ENCODE data around the gene SUCNR1. TPM values are rescaled to one million over a fixed set of nuclear protein-coding genes. Genes with fewer than 3 reads are reported as not detected.
"Not testable (repeated sequence)": the region's sequence is repeated elsewhere in the genome, so short reads cannot be mapped to it uniquely, and the experiment has no call there.

The SUCNR1 gene
- total RNA-seq, 1 experiment from 2014 or later = 0.61 TPM

DNA sequence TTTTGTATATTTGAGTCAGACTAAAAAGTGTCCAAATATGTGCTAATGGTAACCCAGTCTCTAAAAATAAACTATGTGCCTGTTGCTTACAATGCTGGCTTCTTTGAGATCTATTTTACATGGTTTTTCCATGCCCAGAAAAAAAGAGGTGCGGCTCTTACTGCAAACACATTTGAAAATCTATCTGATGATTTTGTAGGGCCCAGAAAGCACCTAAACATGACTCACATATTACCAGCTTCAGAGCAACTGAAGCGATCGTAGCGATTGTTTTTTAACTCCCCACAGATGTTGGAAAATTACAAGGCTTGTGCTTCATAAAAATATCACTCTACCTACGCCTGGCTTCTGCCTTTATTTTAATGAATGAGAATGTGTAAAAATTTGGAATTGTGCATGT is 53.5 kb downstream of the SUCNR1 start:
- Histone ChIP-seq H3K4me1 (no peaks in the 10 kb centered on the region), H3K4me3 (no peak overlapping the region), H3K27me3 (no peaks in the 10 kb centered on the region), H3K36me3 (no peaks in the 10 kb centered on the region), H3K27ac (no peak overlapping the region), H3K9me3 (replicated peaks) (no peaks in the 10 kb centered on the region)
- DNase-seq = no peak

- H3K4me3 ChIP-seq; H3K36me3 ChIP-seq; H3K27ac ChIP-seq; H3K9me3 ChIP-seq (replicated peaks); DNase-seq; H3K27me3 ChIP-seq; H3K4me1 ChIP-seq: not testable (repeated sequence)
Measured at GRCh38 chr3:151927915-151928525, 54.6 kb downstream of the SUCNR1 start.

DNA sequence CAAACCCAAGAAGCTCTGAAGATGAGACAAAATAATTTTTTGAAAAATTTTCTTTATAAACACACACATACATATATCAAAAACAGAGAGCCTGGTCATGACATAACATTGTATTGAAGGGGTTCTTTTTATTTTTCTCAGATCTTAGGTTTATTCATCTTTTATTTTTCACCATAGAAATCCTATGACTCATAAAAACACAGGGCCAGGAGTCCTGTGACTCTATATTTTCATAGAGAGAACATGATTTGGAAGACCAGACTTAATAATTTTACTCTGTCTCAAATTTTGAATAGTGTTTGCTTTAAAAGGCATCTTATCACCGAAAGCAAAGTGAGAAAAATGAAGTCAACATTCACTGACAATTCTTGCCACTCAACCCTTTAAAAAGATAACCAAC is 57.7 kb downstream of the SUCNR1 start:
- Histone ChIP-seq H3K27me3 (no peaks in the 10 kb centered on the region), H3K27ac (no peak overlapping the region), H3K9me3 (replicated peaks) (no peaks in the 10 kb centered on the region), H3K36me3 (no peaks in the 10 kb centered on the region), H3K4me1 (no peaks in the 10 kb centered on the region), H3K4me3 (no peak overlapping the region)
- DNase-seq = no peak

- H3K9me3 ChIP-seq (replicated peaks) = no peaks in the 10 kb centered on the region
- H3K27me3 ChIP-seq = no peaks in the 10 kb centered on the region
- no peaks in the 10 kb centered on the region for H3K36me3 ChIP-seq
- no peak overlapping the region for H3K27ac ChIP-seq
- no peaks in the 10 kb centered on the region for H3K4me1 ChIP-seq
- H3K4me3 ChIP-seq = no peak overlapping the region
- DNase-seq = no peak
Measured at GRCh38 chr3:151933234-151933853, 59.9 kb downstream of the SUCNR1 start.

Other genes starting within 250 kb of the SUCNR1 start
- gene AADACL2, start 139.7 kb upstream of the SUCNR1 start, total RNA-seq (2014; rRNA removed; shearing (Covaris generic)) = not detected in 2 replicates
- gene AADAC, start 59.5 kb upstream of the SUCNR1 start, total RNA-seq (2014; rRNA removed; shearing (Covaris generic)) = not detected in 2 replicates